ENCODE results near the gene RPF1.
"Not testable (repeated sequence)": the region's sequence is repeated elsewhere in the genome, so short reads cannot be mapped to it uniquely, and the experiment has no call there.

RPF1 gene, protein sequence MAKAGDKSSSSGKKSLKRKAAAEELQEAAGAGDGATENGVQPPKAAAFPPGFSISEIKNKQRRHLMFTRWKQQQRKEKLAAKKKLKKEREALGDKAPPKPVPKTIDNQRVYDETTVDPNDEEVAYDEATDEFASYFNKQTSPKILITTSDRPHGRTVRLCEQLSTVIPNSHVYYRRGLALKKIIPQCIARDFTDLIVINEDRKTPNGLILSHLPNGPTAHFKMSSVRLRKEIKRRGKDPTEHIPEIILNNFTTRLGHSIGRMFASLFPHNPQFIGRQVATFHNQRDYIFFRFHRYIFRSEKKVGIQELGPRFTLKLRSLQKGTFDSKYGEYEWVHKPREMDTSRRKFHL

DNA sequence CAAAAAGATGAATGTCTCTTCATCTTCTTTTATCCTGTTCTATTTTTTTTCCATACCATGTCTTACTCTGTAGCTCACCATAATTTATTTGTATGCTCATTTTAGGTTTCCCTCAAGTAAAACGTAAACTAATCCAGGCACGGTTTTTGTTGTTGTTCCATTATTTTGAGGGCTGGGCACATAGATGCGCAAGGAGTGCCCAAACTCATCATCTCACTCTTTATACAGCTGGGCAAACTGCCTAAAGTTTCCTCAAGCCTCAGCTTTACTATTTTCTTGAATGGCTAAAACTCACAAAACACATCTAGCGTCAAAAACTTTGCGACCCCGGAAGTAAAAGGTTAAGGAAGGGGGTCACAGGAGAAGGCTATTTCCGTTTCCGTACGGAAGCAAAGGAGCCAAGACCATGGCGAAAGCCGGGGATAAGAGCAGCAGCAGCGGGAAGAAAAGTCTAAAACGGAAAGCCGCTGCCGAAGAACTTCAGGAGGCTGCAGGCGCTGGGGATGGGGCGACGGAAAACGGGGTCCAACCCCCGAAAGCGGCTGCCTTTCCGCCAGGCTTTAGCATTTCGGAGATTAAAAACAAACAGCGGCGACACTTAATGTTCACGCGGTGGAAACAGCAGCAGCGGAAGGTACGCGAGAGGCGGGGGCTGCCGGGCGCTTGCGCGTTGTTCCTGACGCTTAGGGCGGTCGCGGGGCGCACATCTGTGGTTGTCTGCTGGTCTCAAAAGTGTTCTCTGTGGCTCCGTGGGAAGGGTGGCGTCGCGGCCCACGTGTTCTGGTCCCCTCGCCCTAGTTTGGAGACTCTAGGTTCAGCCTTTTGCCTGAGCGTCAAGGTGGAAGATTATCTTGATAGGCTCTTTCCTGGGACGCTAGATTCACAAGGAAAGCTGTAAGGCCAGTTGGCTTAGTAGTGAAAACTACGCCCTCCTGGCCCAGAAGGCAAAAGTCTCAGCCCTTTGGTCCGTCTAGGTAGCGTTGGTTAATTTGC is at the start of gene RPF1:
TSS of gene RPF1 (plus strand) at position 391 of the 993 bp plus-strand sequence. CDS start at position 407, 16 bp downstream.
- peak in 54 of 56 donors; percentile 29 to 89 (median 71) for DNase-seq

DNA sequence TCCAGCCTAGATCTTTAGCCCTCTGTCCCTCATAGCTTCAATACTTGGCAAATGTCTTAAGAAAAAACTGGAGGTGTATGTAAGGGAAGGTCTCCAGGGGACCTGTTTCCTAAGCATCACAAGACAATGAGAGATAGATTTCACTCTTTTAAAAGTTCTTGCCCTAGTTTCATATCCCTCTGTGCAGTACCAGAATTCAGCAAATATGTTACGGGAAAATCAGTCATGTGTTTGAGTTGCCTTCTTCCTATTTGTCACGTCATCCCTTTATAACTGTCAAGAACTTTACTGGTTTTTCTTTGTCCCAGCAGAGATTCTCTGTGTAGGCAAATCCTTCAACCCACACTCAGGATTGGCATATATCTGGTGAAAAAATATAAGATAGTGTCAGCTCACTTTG is 48.5 kb upstream of the RPF1 start:
- no peak for DNase-seq

DNA sequence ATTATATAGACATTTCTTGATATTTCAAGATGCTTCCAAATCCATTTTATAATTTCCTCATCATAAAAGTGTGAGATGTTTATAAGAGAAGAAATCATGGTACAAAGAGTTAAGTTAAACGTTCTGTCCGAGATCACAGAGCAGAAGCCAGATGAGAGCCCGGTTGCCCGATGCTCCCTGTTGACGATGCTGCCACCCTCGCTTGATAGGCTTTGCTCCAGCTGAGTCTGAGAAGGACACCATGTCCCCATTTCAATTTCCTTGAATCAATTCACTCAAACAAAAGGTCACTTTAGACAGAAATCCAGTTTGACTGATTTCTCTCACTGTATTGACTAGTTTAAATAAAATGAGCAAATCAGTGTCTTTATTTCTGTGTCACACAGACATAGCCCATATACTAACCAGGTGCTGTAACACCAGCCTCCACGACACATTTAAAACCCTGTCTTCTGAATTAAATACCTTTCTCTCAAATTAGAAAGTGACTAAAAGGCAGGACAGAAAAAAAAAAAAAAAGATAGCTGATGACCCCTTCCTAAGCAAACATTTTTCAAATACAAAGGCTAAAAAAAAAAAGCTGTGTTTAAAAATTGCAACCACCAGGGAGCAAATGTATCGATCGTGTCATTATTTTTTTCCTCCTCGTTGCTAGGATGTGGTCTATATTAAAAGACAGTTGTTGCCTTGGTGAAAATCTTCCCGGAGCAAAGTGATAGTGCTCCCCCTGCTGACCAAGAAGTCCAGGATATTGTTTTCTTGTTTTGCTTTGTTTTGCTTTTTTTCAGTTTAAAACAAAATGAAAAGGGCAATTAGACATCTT is 45.6 kb upstream of the RPF1 start:
- peak in 42 of 56 donors; percentile 1 to 81 (median 26) for DNase-seq

DNA sequence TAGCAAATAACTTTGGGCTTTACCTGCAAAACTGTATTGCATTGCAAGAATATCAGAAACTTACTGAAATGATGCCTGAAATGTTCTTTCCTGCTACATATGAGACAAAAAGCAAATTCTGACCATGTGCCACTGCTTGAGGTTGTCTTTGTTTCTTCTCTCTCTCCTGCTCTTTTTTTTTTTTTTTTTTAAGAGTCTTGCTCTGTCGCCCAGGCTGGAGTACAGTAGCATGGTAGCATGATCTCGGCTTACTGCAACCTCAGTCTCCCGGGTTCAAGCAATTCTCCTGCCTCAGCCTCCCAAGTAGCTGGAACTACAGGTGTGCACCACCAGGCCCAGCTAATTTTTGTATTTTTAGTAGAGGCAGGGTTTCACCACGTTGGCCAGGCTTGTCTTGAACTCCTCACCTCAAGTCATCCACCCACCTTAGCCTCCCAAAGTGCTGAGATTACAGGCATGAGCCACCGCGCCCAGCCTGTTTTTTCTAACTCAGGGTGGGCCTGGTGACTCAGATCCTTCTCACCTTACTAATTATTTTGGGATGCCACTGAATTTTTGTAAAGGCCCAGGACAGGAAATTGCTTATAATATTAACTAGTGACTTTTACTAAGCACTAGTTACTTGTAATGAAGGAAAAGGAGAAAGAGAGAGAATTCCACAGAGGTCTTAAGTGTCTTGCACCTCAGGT is 44.8 kb upstream of the RPF1 start:
- no peak for DNase-seq

DNA sequence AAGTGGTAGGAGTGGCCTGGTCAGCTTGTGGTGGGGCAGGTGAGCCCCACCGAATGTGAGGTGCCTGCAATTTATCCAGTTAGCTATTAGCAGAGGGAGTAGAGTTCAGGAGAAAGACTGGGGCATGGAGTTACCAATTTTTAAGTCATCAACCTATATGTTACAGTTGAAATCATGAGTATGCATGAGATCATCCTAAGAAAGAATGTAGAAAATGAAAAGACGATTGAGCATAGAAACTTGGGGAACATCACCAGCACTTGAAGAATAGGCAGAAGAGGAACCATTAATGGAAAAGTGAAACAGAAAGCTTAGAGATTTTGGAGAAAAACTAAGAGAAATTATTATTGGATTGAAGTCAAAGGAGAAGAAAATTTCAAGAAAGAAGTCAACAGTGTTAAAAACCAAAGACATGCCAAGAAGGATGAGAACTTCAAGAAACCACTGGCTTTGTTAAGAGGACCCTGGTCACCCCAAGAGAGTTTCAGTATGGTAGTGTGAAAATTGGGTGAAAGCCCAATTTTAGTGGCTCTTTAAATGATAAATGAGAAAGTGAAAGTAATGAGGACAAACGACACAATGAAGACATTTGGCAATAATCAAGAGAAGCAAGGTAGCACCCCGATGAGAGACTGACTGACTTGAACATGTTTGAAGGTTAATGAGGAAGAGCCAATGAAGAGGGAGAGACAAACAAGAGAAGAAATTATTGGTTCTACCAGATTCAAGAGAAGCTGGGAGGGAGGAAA is 44.1 kb upstream of the RPF1 start:
- DNase-seq: no peak

DNA sequence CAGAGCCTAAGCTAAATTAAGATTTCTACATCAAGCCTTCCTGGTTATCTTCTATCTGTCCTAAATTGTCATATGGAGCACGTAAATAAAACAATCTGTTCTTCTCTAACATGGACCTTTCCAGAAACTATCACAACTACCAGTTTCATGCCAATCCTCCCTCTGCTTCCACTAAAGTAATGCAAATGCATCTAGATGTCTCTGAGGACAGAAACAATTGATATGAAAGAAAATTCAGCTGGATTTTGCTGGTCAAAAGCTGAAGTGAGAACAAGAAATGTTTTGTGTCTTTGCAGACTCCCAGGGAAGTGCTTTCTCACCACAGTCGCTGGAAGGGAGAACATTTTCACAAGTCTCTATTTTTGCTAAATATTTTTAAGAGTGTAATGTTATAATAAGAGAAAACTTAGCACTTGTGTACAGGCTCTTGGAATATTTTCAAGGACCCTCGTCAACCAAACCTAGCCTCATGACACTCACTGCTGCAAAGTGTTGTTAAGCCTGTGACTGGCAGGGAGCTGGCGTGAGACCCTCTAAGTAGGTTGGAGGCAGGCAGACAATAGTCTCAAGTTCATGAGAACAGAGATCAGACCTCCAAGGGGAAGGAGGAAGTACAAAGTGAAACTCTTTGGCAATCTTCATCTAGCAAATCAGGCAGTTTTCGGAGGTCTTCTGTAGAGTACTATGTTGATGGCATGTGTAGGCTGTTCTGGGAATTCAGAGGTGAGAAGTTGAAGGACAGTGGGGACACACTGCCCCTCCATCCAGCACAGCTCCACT is 42.0 kb upstream of the RPF1 start:
- DNase-seq: peak in 3 of 56 donors; percentile 2 to 10 (median 5)

DNA sequence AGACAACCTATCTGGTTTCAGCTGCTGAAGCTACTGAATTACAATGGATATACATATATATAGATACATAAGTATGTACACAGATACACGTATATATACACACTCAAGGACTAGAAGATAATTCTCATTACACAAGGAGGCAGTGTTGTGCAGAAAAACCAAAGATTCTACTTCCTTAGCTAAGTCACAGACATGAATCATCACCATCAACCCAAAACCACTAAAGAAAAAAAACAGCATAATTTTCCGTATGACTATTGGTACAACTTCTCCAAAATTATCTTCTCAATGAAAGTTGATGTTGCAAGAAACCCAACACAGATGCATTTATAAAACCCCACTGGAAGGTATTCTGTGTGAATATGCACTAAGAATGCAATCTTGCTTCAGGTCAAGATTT is 36.8 kb upstream of the RPF1 start:
- DNase-seq: peak in 1 of 56 donors; percentile 3

DNA sequence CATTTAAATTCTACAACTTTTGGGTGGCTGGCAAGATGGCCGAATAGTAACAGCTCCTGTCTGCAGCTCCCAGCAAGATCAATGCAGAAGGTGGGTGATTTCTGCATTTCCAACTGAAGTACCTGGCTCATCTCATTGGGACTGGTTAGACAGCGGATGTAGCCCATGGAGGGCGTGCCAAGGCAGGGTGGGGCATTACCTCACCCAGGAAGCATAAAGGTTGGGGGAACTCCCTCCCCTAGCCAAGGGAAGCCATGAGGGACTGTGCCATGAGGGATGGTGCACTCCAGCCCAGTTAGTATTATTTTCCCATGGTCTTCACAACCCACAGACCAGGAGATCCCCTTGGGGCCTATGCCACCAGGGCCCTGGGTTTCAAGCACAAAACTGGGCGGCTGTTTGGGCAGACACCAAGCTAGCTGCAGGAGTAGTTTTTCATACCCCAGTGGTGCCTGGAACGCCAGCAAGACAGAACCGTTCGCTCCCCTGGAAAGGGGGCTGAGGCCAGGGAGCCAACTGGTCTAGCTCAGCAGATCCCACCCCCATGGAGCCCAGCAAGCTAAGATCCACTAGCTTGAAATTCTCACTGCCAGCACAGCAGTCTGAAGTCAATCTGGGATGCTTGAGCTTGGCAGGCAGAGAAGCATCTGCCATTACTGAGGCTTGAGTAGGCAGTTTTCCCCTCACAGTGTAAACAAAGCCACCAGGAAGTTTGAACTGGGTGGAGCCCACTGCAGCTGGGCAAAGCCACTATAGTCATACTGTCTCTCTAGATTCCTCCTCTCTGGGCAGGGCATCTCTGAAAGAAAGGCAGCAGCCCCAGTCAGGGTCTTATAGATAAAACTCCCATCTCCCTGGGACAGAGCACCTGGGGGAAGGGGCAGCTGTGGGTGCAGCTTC is 36.1 kb upstream of the RPF1 start:
- not testable (repeated sequence) for DNase-seq

DNA sequence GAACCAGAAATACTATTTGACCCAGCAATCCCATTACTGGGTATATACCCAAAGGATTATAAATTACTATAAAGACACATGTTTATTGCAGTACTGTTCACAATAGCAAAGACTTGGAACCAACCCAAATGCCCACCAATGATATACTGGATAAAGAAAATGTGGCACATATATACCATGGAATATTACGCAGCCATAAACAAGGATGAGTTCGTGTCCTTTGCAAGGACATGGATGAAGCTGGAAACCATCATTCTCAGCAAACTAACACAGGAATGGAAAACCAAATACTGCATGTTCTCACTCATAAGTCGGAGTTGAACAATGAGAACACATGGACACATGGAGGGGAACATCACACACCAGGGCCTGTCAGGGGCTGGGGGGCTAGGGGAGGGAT is 30.4 kb upstream of the RPF1 start:
- DNase-seq: not testable (repeated sequence)

DNA sequence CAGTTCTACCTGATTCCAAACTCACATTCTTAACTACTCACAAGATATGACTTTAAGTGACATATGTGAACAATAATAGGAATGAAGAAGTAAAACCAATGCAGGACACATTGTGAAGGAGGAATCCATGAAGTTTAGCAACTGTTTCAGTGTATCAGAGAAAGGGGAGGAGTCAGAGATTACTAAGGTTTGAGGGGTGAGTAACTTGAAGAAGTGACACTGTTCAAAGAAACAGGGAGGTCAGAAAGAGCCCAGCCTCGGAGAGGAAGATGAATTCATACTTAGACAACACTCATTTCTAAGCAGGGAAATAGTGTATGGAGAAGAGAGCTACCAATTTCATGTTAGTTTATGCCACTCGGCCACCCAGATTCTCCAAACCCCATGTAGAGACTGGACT is 28.2 kb upstream of the RPF1 start:
- DNase-seq: no peak

DNA sequence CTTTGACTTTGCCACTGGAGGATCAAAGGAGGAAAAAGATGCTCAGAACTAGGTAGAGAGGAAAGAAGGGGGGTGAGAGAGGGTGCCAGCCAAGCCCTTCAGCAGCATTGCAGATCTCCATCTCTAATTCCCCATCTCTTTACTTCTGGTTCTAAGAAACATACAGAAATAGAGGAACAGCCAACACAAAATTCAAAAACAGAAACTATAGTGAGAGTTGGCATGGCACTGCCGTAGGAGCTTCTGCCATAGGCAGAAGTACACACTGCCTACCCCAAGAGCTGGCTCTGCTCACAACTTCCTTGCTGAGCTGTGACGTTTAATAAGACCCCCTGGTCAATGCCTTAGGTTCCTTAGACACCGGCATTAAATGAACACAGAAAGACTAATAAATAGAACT is 26.6 kb upstream of the RPF1 start:
- no peak for DNase-seq

DNA sequence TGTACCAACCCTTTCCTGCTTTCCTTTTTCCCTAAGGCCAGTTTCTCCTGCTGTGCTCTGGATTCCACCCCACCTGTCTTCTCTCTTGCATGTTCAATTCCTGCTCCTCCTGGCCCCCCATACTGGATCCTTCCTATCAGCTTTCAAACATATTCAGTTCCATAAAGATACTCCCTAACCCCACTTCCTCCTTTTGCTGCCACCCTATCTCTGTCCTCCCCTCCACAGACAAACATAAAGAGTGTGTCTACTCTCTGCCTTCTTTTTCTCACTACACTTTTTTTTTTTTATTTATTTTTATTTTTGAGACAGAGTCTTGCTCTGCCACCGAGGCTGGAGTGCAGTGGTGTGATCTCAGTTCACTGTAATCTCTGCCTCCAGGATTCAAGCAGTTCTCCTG is 16.9 kb upstream of the RPF1 start:
- no peak for DNase-seq

DNA sequence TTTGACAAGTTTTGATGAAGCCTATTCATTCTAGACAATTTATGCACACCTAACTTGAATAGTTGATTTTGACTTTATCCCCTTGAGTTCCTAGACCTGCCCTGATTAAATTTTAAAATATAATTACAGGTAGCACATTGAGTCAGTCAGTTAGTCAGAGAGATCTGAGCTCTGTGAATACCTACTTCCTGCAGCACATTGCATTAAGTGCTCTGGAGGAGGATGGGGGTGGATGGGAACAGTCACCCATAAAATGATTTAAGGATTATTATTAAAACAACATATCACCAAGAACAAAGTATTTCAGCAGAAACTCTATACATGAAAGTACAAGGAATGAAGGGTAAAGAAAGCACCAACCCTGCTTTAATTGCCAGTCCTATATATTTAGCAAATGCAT is 11.8 kb upstream of the RPF1 start:
- DNase-seq: peak in 14 of 56 donors; percentile 1 to 55 (median 20)

DNA sequence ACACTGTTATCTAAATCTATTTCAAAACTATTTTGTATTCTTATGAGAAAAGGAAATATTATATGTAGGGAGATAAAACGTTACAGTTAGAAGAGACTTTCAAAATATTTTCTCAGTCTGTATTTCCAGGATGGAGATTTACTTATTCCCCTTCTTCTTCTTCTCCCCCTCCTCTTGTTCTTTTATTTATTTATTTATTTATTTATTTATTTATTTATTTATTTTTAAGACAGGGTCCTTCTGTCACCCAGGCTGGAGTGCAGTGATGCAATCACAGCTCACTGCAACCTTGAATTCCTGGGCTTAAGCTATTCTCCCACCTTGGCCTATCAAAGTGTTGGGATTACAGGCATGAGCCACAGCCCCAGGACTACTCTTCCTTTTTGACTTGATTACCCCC is 2.8 kb upstream of the RPF1 start:
- DNase-seq: no peak

DNA sequence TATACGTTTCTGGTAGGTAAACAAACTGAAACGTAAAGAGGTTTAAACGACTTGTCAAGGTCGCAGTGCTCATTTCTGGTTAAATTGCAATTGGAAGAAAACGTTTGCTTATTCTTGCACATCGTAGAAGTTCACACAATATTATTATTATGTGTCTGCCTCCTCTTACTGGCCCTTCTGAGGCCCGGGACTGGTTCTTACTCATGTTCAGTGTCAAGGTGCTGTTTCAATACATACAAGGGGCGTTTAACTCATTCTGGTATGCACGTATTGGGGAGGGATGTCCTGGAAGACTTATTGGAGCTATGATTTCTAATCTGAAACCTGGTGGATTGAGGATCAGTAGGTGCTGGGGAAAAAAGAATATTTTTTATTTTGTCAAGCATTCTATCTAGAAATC is 932 bp downstream of the RPF1 start:
- DNase-seq: no peak

DNA sequence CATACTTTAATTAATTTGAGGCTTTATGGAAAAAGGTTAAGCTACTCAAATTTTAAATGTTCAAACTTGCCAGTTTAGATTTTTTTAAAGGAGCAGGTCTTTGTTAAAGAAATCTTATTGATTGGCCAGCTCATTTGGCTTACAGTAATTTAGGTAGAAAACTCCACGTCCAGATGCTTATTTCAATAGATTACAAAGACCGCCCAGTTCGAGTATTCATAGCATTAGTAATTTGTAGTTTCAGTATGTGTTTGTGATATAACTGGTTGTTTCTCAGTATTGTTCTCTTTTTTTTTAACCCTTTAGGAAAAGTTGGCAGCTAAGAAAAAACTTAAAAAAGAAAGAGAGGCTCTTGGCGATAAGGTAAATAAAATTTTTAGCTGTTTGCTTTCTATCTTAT is 1.6 kb downstream of the RPF1 start:
- no peak for DNase-seq

DNA sequence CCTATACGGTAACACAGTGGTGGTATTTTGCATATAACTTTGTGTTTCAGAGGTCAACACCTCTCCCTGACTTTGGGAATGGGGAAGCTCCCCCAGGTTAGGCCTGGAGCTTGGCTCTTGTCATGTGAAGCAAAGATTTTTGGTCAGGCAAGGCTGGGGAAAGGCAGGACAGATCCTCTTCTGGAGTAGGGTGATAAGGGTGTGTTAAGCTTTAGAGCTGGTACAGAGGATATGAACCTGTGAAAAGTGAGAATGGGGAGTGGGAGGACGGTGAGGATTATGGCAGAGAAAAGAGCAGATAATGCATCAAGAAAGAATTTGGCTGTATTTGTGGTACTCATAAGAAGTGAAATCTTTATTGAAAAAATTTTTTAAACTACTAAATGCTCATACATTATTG is 2.3 kb downstream of the RPF1 start:
- no peak for DNase-seq

DNA sequence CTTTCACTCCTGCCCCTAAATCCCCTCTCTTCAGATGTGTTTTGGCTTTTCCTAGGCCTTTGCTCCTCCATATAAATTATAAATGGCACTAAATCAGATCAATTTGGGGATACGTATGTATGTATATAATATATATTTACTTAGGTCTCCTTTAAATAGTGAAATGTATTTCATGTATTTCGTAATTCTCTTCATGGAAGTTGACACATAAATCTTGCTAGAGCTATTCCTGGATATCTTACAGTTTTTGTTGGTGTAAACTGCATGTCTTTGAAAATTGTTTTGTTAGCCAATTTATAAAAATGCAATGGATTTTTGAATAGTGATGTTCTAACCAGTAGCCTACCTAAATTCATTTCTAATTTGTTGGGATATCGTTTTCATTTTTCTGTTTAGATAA is 9.0 kb downstream of the RPF1 start:
- DNase-seq: no peak
